HL-60 (cell line): ENCODE measurements around the gene PCNP.
A peak's percentile ranks its signal among the peaks of the same experiment; 100 is the strongest.
"Not testable (repeated sequence)": the region's sequence is repeated elsewhere in the genome, so short reads cannot be mapped to it uniquely, and the experiment has no call there.

Experiments used
- DNase-seq, 2 experiments: peaks; one replicate each; pipeline ENCODE4 v3.0.0-alpha.2; 2010 to 2020; ENCODE audit warnings: low read depth in 1 of 2, low spot score in 1 of 2
- H3K27ac ChIP-seq: fragments of 250-450 bp; sonication (Bioruptor Pico); replicated peaks from 2 replicates; pipeline ENCODE4 v1.5.1; 2020; ENCODE audit warnings: mild to moderate bottlenecking, moderate library complexity
- H3K27me3 ChIP-seq: fragments of 250-450 bp; sonication (Bioruptor Pico); 2 replicates; pipeline ENCODE4 v1.5.1; 2021; ENCODE audit warnings: mild to moderate bottlenecking, moderate library complexity; ENCODE audit not compliant: insufficient read depth, poor library complexity, severe bottlenecking
- H3K4me3 ChIP-seq: replicated peaks from 2 replicates; pipeline ENCODE4 v1.5.1; 2011; ENCODE audit warnings: mild to moderate bottlenecking, control low read depth, low read length; ENCODE audit not compliant: insufficient read depth
- CTCF ChIP-seq: IDR thresholded peaks from one replicate; pipeline ENCODE4 v1.5.1; 2011; ENCODE audit warnings: low read length, control low read depth, inconsistent platforms; ENCODE audit not compliant: insufficient read depth
- GABPA ChIP-seq: IDR thresholded peaks from 2 replicates; pipeline ENCODE4 v1.6.1; 2012; ENCODE audit warnings: low read depth
- POLR2AphosphoS5 ChIP-seq: IDR thresholded peaks from 2 replicates; pipeline ENCODE4 v1.6.1; 2012; ENCODE audit warnings: low read depth
- REST ChIP-seq: IDR thresholded peaks from 2 replicates; pipeline ENCODE4 v1.6.1; 2012; ENCODE audit warnings: low read depth; ENCODE audit not compliant: insufficient replicate concordance
- SPI1 ChIP-seq: IDR thresholded peaks from 2 replicates; pipeline ENCODE4 v1.6.1; 2012; ENCODE audit warnings: low read depth, mild to moderate bottlenecking, borderline replicate concordance

PCNP gene

GRCh38 chr3:101536266-101536665 is 37.7 kb upstream of the PCNP start:
- Histone ChIP-seq H3K4me3 (no peak overlapping the region), H3K27ac (no peak overlapping the region), H3K27me3 (no peaks in the 10 kb centered on the region)
- no peak for TF ChIP-seq GABPA
- no peak for TF ChIP-seq POLR2AphosphoS5
- TF ChIP-seq SPI1: no peak
- TF ChIP-seq REST: no peak
- no peak for TF ChIP-seq CTCF
- no peak for DNase-seq

- not testable (repeated sequence) for DNase-seq, H3K27me3 ChIP-seq, H3K27ac ChIP-seq, H3K4me3 ChIP-seq
- peak; percentile 58 for TF ChIP-seq SPI1
These were observed 37.0 kb upstream of the PCNP start for GRCh38 chr3:101536955-101537354.

- H3K27me3 ChIP-seq: no peaks in the 10 kb centered on the region
- H3K27ac ChIP-seq: no peak overlapping the region
- no peak overlapping the region for H3K4me3 ChIP-seq
- no peak for DNase-seq
- no peak for TF ChIP-seq POLR2AphosphoS5
- no peak for TF ChIP-seq CTCF
- no peak for TF ChIP-seq SPI1
- no peak for TF ChIP-seq REST
These were observed 31.0 kb upstream of the PCNP start for GRCh38 chr3:101542957-101543356.

- no peak overlapping the region for H3K4me3 ChIP-seq
- TF ChIP-seq GABPA (no peak), POLR2AphosphoS5 (no peak), CTCF (no peak), REST (no peak), SPI1 (no peak)
- H3K27me3 ChIP-seq: no peaks in the 10 kb centered on the region
- no peak overlapping the region for H3K27ac ChIP-seq
- DNase-seq: no peak
These were observed 29.7 kb upstream of the PCNP start for GRCh38 chr3:101544161-101544850.
